HG03575 (cell line): ENCODE data around the gene DMRTA2.

Source experiments
- ATAC-seq: cut with Tn5 transposase; IDR thresholded peaks from one replicate; pipeline ENCODE4 v1.9.1; 2021; ENCODE audit not compliant: unreplicated experiment, insufficient number of reproducible peaks, low FRiP score; ENCODE audit errors: extremely low read depth

Gene DMRTA2

DNA sequence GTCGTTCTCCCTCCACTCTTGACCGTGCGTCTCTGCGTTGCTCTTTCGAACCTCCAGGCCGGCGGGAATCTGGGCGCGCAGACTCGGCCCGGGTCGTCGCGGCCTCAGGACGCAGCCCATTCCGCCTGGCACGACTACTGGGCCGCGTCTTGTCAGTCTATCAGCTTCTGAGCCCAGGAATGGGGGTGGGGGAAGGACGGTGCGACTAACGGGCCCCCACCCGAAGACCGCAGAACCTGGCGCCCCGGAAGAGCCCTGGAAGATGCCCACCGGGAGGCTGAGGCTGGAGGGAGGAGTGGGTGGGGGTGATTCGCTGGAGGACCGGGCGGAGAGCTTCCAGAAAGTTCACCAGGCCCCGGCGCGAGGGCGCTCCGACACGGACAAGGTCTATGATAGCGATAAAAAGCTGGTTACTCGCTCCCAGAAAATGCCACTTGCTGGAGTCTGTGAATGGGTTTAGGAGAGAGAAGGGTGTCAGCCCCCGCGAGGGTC, 1.7 kb upstream of the DMRTA2 start:
- ATAC-seq: no peak

GRCh38 chr1:50424045-50424883, 1.0 kb upstream of the DMRTA2 start:
- ATAC-seq: no peak

DNA sequence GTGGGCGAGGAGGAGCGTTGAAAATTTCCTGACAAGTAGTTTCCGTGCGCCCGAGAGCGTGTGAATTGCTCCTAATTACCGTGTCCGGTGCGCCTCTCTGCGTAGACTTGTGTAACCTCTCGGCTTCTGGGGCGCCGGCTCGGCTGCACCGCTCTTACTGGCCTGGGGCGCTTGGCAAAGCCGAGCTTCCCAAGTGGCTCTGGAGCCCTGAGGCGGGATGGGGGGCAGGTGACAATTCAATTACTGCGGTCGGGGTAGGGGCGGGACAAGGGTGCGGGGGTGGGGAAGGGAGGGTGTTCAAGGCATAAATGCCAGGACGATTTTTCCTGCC, 392 bp upstream of the DMRTA2 start:
- ATAC-seq: no peak

DNA sequence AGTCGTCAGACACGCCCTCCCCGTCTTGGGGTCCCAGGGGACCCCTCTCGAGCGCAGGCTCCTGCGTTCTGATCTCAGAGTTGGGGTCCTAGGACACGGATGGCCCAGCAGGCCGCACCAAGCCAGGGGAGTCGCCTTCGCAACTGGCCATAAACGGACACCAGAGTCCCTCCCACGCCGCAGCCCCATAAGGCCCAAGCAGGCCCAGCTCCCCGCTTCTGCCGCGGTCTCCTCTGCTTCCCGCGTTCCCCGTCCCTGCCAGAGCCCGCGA, 633 bp downstream of the DMRTA2 start:
- no peak for ATAC-seq

DNA sequence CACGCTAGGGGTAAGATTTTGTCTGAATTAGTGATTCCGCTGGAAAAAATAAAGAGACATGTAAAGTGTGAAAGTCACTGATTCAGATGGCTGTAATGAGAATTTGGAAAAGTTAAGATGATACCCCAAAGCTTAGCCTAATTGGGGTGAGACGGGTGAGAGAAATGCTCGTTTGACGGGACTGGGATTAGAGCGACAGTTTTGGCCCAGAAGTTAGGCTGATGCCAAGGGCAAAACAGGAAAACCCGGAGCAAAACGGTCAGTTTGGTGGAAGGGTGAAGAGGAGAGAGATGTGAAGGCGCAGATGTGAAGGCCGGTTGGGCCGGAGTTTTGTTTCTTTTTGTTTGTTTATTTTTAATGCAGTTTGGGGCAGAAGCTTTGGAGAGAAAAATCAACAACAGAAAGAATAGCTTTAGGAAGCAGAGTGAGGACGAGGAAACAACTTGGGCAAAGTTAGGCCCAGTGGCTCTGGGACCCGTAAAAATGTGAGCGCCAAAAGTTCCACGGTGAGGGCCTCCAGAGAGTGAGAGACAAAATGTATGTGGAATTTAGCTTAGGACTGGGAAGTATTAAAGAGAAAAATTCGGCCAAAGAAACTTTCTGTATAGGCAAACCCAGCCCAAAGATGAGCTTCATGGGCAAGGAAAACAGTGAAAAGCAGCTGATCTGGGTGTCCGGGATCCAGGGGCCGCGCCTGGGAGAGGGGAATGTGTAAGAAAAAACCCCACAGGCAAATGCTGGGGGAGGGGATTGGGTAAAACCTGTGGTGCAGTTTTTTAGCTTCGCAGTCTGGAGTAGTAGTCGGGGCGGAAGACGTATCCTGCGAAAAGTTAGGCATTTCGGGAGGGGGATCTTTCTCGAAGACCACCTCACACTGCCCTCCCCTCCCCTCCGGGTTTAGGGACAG, 1.2 kb downstream of the DMRTA2 start:
- no peak for ATAC-seq

GRCh38 chr1:50421366-50421748, 1.9 kb downstream of the DMRTA2 start:
- ATAC-seq: no peak

GRCh38 chr1:50420689-50421365, 2.4 kb downstream of the DMRTA2 start:
- no peak for ATAC-seq

- no peak for ATAC-seq
Measured at GRCh38 chr1:50419907-50420677, 3.2 kb downstream of the DMRTA2 start.

- no peak for ATAC-seq
Measured at GRCh38 chr1:50419192-50419906, 3.9 kb downstream of the DMRTA2 start.

GRCh38 chr1:50418600-50419109, 4.6 kb downstream of the DMRTA2 start:
- no peak for ATAC-seq

- ATAC-seq: no peak
Measured at GRCh38 chr1:50417946-50418599, 5.2 kb downstream of the DMRTA2 start.

- no peak for ATAC-seq
Measured at GRCh38 chr1:50417507-50417906, 5.7 kb downstream of the DMRTA2 start.

GRCh38 chr1:50416553-50417453, 6.4 kb downstream of the DMRTA2 start:
- ATAC-seq: no peak

DNA sequence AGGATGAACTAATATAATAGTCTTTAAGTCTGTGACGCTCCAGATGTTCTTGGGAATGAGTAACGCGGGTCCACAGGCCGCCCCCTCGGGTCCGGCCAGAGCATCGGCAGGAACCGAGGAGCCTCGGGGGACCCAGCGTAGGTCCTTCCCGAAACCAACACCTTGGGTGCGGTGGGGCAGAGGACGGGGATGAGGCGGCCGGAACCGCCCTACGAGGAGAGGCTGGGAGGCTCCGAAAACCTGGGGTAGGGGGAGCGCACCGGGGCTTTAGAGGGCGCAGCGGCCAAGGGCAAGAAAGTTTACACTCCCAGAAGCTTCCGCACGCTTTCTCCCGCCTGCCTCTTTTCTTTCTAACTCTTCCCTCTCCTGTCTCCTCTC, 7.1 kb downstream of the DMRTA2 start:
- no peak for ATAC-seq

DNA sequence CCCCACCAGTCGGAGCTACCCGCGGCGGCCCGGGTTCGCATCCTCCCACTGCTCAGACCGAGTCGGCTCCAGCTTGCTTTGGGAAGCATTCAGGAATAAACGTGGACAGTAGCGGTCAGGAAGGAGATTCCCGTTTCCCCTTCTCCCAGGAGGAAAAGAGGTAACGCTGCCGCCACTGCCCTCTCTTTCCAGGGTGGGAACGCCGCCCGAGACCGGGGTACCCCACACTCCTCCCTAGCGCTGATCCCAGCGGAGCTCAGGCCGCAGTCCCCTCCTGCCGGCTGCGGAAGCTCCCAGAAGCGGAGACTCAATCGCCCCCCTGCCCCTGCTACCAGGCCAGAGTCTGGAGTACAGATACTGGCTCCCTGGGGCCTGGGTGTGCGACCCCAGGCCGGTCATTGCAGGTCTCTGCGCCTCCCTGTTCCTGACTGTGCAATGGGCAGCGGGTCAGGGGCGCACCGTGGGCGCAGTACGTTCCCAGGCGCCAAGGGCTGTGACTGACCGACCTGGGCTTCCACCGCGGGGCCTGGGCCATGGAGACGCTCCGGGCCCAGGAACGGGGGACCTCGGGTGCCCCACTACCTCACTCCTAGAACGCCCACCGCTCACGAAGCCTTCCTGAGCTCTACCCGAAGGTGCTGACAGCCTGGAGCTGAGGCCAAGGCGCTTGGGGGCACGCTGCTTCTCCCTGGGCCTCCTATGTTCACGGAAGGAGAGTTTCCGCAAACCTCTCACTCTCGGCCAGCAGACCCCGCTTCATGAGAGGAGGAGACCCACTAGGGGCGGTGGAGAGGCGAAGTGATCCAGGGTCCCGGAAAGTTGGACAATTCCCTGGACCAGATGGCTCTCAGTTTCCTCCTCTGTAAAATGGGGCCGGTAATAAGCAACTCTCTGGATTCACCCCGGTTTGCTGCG, 7.8 kb downstream of the DMRTA2 start:
- ATAC-seq: no peak

GRCh38 chr1:50414853-50415234, 8.4 kb downstream of the DMRTA2 start:
- ATAC-seq: no peak
